ENCODE data around the gene CD79A. TPM values are rescaled to one million over a fixed set of nuclear protein-coding genes. Genes with fewer than 3 reads are reported as not detected.

The CD79A gene
- total RNA-seq, 4 donors from 2014 or later, result 0.40 to 0.99 TPM; not detected in 2

DNA sequence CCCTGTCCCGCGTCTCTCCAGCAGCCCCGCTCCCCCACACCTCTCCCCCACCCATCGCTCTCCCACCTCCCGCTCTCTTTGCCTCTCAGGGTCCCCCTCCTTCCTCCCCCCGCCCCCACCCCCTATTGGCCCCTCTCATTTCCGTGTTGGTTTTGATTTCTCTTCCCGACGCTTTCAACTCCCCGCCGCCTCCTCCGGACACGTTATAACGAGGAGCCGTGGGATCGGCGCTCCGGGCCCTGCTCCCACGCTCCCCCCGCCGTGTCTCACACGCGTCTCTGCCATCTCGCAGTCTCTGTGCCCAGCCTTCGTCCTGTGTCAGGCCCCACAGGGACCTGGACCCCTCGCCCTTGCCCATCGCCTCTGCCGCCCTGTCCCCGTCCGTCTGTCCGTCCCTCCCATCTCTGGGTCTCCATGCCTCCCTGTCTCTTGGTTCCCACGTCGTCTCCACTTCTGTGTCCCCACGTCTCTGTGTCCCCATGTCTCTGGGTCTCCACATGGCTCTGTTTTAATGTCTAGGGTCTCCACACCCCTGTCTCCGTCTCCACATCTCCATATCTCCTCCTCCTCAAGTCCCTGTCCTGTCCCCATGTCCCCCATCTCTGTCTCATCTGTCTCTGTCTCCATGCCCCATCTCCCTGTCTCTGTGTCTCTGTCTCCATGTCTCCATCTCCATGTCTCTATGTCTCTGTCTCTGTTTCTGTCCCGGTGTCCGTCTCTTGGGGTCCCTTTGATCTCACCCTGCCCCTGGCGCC is 38.1 kb downstream of the CD79A start:
- H3K4me3 ChIP-seq, result no peak overlapping the region
- no peak overlapping the region for H3K27ac ChIP-seq
- no peaks in the 10 kb centered on the region for H3K36me3 ChIP-seq
- peaks cover 0 to 30% (median 7%) of the 10 kb centered on the region in 3 donors for H3K4me1 ChIP-seq
- ATAC-seq, result no peak
- WGBS, 2 donors (ENCODE audit: low coverage in 1 of 2), result 2 to 3% methylated on average over 5 to 32 of the region's 38 CpGs
- H3K27me3 ChIP-seq, result peaks cover 98% of the 10 kb centered on the region
- TF ChIP-seq POLR2AphosphoS5 (IDR thresholded peaks at IDR 0.05) (no peak), POLR2A (IDR thresholded peaks at IDR 0.05) (no peak), EP300 (IDR thresholded peaks at IDR 0.05) (no peak)
- TF ChIP-seq, protein P1, sequence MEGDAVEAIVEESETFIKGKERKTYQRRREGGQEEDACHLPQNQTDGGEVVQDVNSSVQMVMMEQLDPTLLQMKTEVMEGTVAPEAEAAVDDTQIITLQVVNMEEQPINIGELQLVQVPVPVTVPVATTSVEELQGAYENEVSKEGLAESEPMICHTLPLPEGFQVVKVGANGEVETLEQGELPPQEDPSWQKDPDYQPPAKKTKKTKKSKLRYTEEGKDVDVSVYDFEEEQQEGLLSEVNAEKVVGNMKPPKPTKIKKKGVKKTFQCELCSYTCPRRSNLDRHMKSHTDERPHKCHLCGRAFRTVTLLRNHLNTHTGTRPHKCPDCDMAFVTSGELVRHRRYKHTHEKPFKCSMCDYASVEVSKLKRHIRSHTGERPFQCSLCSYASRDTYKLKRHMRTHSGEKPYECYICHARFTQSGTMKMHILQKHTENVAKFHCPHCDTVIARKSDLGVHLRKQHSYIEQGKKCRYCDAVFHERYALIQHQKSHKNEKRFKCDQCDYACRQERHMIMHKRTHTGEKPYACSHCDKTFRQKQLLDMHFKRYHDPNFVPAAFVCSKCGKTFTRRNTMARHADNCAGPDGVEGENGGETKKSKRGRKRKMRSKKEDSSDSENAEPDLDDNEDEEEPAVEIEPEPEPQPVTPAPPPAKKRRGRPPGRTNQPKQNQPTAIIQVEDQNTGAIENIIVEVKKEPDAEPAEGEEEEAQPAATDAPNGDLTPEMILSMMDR (IDR thresholded peaks at IDR 0.05), result no peak
- no peaks in the 10 kb centered on the region for H3K9me3 ChIP-seq

DNA sequence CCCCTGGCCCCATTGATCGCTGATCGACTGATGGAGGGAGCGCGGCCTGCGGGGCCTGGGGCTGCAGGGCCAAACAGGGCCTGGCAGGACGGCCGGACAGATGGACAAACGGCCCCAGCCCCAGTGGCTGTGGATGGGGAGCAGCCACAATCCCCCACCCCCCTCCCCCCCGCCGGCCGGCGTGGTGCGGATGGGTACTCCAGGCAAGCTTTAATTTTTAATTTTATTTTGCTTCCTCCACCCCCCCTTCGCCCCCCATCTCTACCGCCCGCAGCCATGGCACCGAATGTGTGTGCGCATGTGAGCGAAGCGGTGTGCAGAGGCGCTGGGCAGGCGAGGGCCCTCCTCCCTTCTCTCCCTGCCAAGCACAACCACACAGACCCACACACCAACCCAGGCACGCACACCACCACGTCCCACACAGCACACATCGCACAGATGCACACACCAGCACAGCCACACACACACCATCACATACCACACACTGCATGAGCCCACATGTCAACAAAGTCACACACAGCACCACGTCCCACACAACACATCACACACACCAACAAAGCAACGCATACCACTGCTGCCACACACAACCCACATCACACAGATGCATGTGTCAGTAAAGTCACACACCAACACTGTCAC is 38.8 kb downstream of the CD79A start:
- 32 to 83% methylated on average over 2 to 15 of the region's 27 CpGs for WGBS, 2 donors (ENCODE audit: low coverage in 1 of 2)
- TF ChIP-seq POLR2A (IDR thresholded peaks at IDR 0.05), result no peak
- Histone ChIP-seq H3K36me3 (no peaks in the 10 kb centered on the region), H3K4me3 (no peak overlapping the region), H3K27ac (no peak overlapping the region), H3K9me3 (no peaks in the 10 kb centered on the region), H3K4me1 (peaks cover 0 to 30% (median 7%) of the 10 kb centered on the region in 3 donors), H3K27me3 (peaks cover 99% of the 10 kb centered on the region)
- ATAC-seq, result no peak

DNA sequence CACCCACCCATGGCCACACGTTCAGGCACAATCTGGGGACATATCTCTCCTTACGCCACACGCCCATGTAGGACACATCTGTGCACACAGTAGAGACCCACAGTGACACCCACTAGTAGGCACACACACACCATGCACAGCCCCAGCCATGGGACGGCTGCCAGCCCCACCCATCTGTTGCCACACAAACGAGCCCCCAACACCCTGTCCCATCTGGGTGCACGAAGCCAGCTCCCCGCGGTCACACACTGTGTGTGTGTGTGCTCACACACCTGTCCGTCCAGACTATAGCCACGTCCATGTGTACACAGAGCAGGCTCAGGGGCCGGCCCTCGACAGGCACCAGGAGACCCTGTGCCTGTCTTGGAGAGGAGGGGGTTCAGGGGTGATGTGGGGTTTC is 40.6 kb downstream of the CD79A start:
- H3K4me1 ChIP-seq, result peaks cover 0 to 26% (median 7%) of the 10 kb centered on the region in 3 donors
- ATAC-seq, result no peak
- H3K27me3 ChIP-seq, result peaks cover 99% of the 10 kb centered on the region
- TF ChIP-seq, protein P1 (IDR thresholded peaks at IDR 0.05), result no peak
- TF ChIP-seq POLR2A (IDR thresholded peaks at IDR 0.05) (no peak), EP300 (IDR thresholded peaks at IDR 0.05) (no peak), POLR2AphosphoS5 (IDR thresholded peaks at IDR 0.05) (no peak)
- no peak overlapping the region for H3K27ac ChIP-seq
- whole genome bisulfite sequencing, 2 donors (ENCODE audit: low coverage in 1 of 2), result 40% methylated on average over 2 of the region's 12 CpGs; no CpG with 5 or more reads in 1 of the 2 donors
- no peaks in the 10 kb centered on the region for H3K9me3 ChIP-seq
- H3K36me3 ChIP-seq, result no peaks in the 10 kb centered on the region
- H3K4me3 ChIP-seq, result no peak overlapping the region

DNA sequence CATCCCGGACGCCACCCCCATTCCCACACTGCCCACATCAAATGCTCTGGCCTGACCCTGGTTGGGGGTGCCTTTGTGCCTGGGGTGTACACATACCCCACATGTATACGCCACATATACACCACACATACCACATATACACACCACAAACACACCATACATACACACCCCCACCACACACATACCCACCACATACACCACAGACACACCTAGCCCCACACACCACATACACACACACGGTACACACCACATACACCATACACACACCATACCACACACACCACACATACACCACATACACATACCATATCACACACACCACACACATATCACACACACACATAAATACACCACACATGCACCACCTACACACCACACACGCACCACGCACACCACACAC is 41.0 kb downstream of the CD79A start:
- Histone ChIP-seq H3K36me3 (no peaks in the 10 kb centered on the region), H3K4me3 (no peak overlapping the region), H3K27ac (no peak overlapping the region), H3K4me1 (peaks cover 0 to 22% (median 5%) of the 10 kb centered on the region in 3 donors), H3K27me3 (peaks cover 99% of the 10 kb centered on the region), H3K9me3 (no peaks in the 10 kb centered on the region)
- no peak for ATAC-seq
- TF ChIP-seq EP300 (IDR thresholded peaks at IDR 0.05) (no peak), POLR2AphosphoS5 (IDR thresholded peaks at IDR 0.05) (no peak), POLR2A (IDR thresholded peaks at IDR 0.05) (no peak)
- TF ChIP-seq, protein P1 (IDR thresholded peaks at IDR 0.05), result no peak
- 80 to 97% methylated on average over 4 of the region's 6 CpGs for WGBS, 2 donors (ENCODE audit: low coverage in 1 of 2)

DNA sequence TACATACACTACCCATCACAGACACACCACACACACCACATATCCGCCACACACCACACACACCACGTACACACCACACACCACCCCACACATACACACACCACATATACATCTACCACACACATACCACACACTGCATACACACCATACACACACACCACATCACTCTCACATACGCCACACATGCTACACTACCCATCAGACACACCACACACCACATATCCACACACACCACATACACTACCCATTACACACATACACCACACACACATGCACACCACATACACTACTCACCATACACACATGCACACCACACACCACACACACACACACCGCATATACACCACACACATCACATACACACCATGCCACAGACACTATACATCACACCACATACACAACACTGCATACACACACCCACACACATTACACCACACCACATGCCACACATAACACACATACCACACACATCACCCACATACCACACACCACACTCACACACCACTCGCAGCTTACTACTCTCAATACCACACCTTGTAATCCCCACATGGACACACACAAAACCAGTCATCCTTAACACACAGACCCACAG is 41.7 kb downstream of the CD79A start:
- Histone ChIP-seq H3K4me1 (peaks cover 0 to 15% (median 4%) of the 10 kb centered on the region in 3 donors), H3K36me3 (no peaks in the 10 kb centered on the region), H3K27me3 (peaks cover 99% of the 10 kb centered on the region), H3K9me3 (no peaks in the 10 kb centered on the region), H3K4me3 (no peak overlapping the region), H3K27ac (no peak overlapping the region)
- 84 to 95% methylated on average over 4 to 5 of the region's 5 CpGs for WGBS, 2 donors (ENCODE audit: low coverage in 1 of 2)
- no peak for TF ChIP-seq POLR2AphosphoS5 (IDR thresholded peaks at IDR 0.05)
- ATAC-seq, result no peak
